ENCODE data around the gene ARMC9. TPM values are rescaled to one million over a fixed set of nuclear protein-coding genes. Genes with fewer than 3 reads are reported as not detected.

Gene ARMC9
- total and polyA plus RNA-seq, 2 of the 13 experiments (the other 11 are each of a cell fraction or from before 2014, with no cell fraction given), result 9.1 to 12.8 TPM

- no peak for TF ChIP-seq TEAD2 (CRISPR knock-in tag; IDR thresholded peaks at IDR 0.05)
- TF ChIP-seq JUN (CRISPR knock-in tag; IDR thresholded peaks at IDR 0.05), result 0 out of 2 replicates have a peak, but pooled peaks have one; percentile 24
- no peak for TF ChIP-seq KLF12 (CRISPR knock-in tag; IDR thresholded peaks at IDR 0.05; ENCODE audit: borderline replicate concordance)
- no peak for TF ChIP-seq POLR2AphosphoS5 (IDR thresholded peaks at IDR 0.05; ENCODE audit: low read depth, low read length)
- TF ChIP-seq ZSCAN25 (CRISPR knock-in tag; IDR thresholded peaks at IDR 0.05), result 0 out of 2 replicates have a peak, but pooled peaks have one; percentile 33
- peak; percentile 73; the same call in 1 of the 2 replicates for TF ChIP-seq ZMYM2 (CRISPR knock-in tag; IDR thresholded peaks at IDR 0.05)
- no peak for TF ChIP-seq PRMT3 (CRISPR knock-in tag; IDR thresholded peaks at IDR 0.05; ENCODE audit: borderline replicate concordance, low read depth)
- TF ChIP-seq HNF1B (CRISPR knock-in tag; IDR thresholded peaks at IDR 0.05), result peak; percentile 67; the same call in 1 of the 2 replicates
- 0 out of 2 replicates have a peak, but pooled peaks have one; percentile 34 for TF ChIP-seq DR1 (CRISPR knock-in tag; IDR thresholded peaks at IDR 0.05)
- TF ChIP-seq NCOA5 (CRISPR knock-in tag; IDR thresholded peaks at IDR 0.05), result no peak
- TF ChIP-seq ZNF770 (CRISPR knock-in tag; IDR thresholded peaks at IDR 0.05), result peak; percentile 69; the same call in 1 of the 2 replicates
- no peak for TF ChIP-seq ZFP36L1 (CRISPR knock-in tag; IDR thresholded peaks at IDR 0.05)
- TF ChIP-seq ZIK1 (CRISPR knock-in tag; IDR thresholded peaks at IDR 0.05; ENCODE audit: borderline replicate concordance, low read depth), result peak; percentile 58; the same call in 1 of the 2 replicates
- TF ChIP-seq USF2 (IDR thresholded peaks at IDR 0.05; ENCODE audit: low read depth, low read length), result peak; percentile 46; the same call in 1 of the 2 replicates
- no peak; the same call in 1 of the 2 replicates for TF ChIP-seq USF2 (CRISPR knock-in tag; IDR thresholded peaks at IDR 0.05; ENCODE audit: borderline replicate concordance)
- no peak for TF ChIP-seq MAF1 (CRISPR knock-in tag; IDR thresholded peaks at IDR 0.05; ENCODE audit: borderline replicate concordance)
- no peak for TF ChIP-seq ZNF276 (CRISPR knock-in tag; IDR thresholded peaks at IDR 0.05; ENCODE audit: low read depth)
Measured at GRCh38 chr2:231187736-231188505, 10.5 kb upstream of the ARMC9 start (continued).

Data from HepG2 (cell line).